ENCODE results near the gene PRSS12.

- TF ChIP-seq CTCF (IDR thresholded peaks at IDR 0.05) = no peak
- TF ChIP-seq, protein P1, sequence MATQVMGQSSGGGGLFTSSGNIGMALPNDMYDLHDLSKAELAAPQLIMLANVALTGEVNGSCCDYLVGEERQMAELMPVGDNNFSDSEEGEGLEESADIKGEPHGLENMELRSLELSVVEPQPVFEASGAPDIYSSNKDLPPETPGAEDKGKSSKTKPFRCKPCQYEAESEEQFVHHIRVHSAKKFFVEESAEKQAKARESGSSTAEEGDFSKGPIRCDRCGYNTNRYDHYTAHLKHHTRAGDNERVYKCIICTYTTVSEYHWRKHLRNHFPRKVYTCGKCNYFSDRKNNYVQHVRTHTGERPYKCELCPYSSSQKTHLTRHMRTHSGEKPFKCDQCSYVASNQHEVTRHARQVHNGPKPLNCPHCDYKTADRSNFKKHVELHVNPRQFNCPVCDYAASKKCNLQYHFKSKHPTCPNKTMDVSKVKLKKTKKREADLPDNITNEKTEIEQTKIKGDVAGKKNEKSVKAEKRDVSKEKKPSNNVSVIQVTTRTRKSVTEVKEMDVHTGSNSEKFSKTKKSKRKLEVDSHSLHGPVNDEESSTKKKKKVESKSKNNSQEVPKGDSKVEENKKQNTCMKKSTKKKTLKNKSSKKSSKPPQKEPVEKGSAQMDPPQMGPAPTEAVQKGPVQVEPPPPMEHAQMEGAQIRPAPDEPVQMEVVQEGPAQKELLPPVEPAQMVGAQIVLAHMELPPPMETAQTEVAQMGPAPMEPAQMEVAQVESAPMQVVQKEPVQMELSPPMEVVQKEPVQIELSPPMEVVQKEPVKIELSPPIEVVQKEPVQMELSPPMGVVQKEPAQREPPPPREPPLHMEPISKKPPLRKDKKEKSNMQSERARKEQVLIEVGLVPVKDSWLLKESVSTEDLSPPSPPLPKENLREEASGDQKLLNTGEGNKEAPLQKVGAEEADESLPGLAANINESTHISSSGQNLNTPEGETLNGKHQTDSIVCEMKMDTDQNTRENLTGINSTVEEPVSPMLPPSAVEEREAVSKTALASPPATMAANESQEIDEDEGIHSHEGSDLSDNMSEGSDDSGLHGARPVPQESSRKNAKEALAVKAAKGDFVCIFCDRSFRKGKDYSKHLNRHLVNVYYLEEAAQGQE (IDR thresholded peaks at IDR 0.05; ENCODE audit: insufficient read depth in 1 of 2, low read depth in 2 of 2, low read length in 1 of 2) = no peak
- no peak for TF ChIP-seq POLR2AphosphoS5 (IDR thresholded peaks at IDR 0.05; ENCODE audit: low read depth, low read length)
Measured at GRCh38 chr4:118400356-118400755, 47.6 kb upstream of the PRSS12 start.
